Stomach (tissue), 9 donors: ENCODE data around the gene KRTAP4-5. TPM values are rescaled to one million over a fixed set of nuclear protein-coding genes. Genes with fewer than 3 reads are reported as not detected.
"Not testable (repeated sequence)": the region's sequence is repeated elsewhere in the genome, so short reads cannot be mapped to it uniquely, and the experiment has no call there.

Experiments used
- DNase-seq, 2 donors: peaks; one replicate each; pipeline versions ENCODE4 v3.0.0 to v3.0.0-alpha.2; 2013 to 2019
- H3K27ac ChIP-seq, 5 donors: fragments of 200-600 bp in 4 of 5; sonication (generic) in 4 of 5; one replicate each; pipeline ENCODE4 v1.5.1; 2013 to 2019; ENCODE audit warnings: mild to moderate bottlenecking in 1 of 5, moderate library complexity in 1 of 5
- H3K27me3 ChIP-seq, 3 donors: fragments of 200-600 bp; sonication (generic); one replicate each; pipeline ENCODE4 v1.5.1; 2017 to 2019; ENCODE audit warnings: mixed run types in 1 of 3
- H3K36me3 ChIP-seq, 4 donors: fragments of 200-600 bp; sonication (generic); 1 replicate in 3 of 4; 2 replicates in 1 of 4; pipeline ENCODE4 v1.5.1; 2016 to 2019
- H3K4me1 ChIP-seq, 4 donors: fragments of 200-600 bp; sonication (generic); one replicate each; pipeline ENCODE4 v1.5.1; 2016 to 2019
- H3K4me3 ChIP-seq, 4 donors: fragments of 200-600 bp; sonication (generic) in 3 of 4; one replicate each; pipeline ENCODE4 v1.5.1; 2016 to 2019; ENCODE audit warnings: mild to moderate bottlenecking in 1 of 4
- H3K9me3 ChIP-seq, 4 donors: fragments of 200-600 bp; sonication (generic); one replicate each; pipeline ENCODE4 v1.5.1; 2016 to 2019
- EP300 ChIP-seq: sonication (generic); formaldehyde crosslinking; IDR thresholded peaks from one replicate; pipeline ENCODE4 v1.6.1; 2017; ENCODE audit warnings: antibody characterized with exemption
- POLR2A ChIP-seq, 4 donors: fragments of 450-650 bp; IDR thresholded peaks; one replicate each; pipeline ENCODE4 v1.6.1; 2016; ENCODE audit warnings: antibody characterized with exemption in 4 of 4, control low read depth in 2 of 4, mild to moderate bottlenecking in 1 of 4, moderate library complexity in 1 of 4
- POLR2AphosphoS5 ChIP-seq, 3 donors: sonication (generic); formaldehyde crosslinking; IDR thresholded peaks; one replicate each; pipeline ENCODE4 v1.6.1; 2016; ENCODE audit warnings: antibody characterized with exemption in 3 of 3
- WGBS, 5 donors: extraction: QIAGEN DNeasy Blood & Tissue Kit in 3 of 5; methylation state at CpG; one replicate each; pipeline versions ENCODE4 v1.1.5 to v1.1.7; 2013 to 2018; 5-methylcytosine and 5-hydroxymethylcytosine counted together
- intact Hi-C: fragments of 100-400 bp; cut with DNase I; formaldehyde crosslinking; loops from one replicate; pipeline ENCODE4 v1.15.1; 2023; ENCODE audit warnings: low total_unique reads
- polyA plus RNA-seq, 3 donors: library from polyadenylated mRNA; stranded (reverse); fragments of 200-250 nt; gene quantifications; one replicate each; pipeline ENCODE4 v1.2.3, GENCODE V29; 2013
- total RNA-seq, 5 donors: library from RNA; depleted of rRNA; stranded (reverse); fragments of >200 nt; gene quantifications; one replicate each; pipeline versions ENCODE4 v1.1.0 to v1.2.3, GENCODE V29; 2014 to 2016
- TF ChIP-seq, protein P1 (sequence below), 7 experiments: fragments of 450-650 bp in 4 of 7; fragments of 200-600 bp in 3 of 7; sonication (generic) in 3 of 7; IDR thresholded peaks; one replicate each; pipeline ENCODE4 v1.5.1; 2016 to 2019; ENCODE audit warnings: antibody characterized with exemption in 7 of 7, control low read depth in 2 of 7, mild to moderate bottlenecking in 1 of 7
- donor health status: healthy with polysubstance abuse.
- donor health status: Bipolar disorder and iron deficiency.
- donor health status: healthy.

The KRTAP4-5 gene
- total and polyA plus RNA-seq, 8 donors, result not detected

DNA sequence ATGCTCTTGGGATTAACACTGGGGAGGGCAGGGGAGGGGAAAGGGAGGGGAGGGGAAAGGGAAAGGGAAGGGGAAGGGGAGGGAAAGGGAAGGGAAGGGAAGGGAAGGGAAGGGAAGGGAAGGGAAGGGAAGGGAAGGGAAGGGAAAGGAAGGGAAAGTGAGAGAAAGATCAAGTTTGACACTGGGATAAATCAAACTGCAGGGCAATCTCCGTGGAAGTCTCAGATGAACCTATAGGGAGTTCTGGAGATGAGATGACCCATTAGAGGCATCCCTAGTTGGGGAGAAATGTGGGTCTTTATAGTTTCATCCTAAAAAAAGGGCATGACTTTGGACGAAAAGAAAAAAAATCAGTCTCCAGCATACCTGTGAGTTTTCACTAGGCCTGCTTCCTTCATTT lies 27.9 kb downstream of the KRTAP4-5 start:
- no peaks in the 10 kb centered on the region for H3K9me3 ChIP-seq
- H3K27me3 ChIP-seq, result peaks cover 0 to 17% (median 6%) of the 10 kb centered on the region in 3 donors
- no peak overlapping the region for H3K27ac ChIP-seq
- H3K4me1 ChIP-seq, result no peaks in the 10 kb centered on the region
- no peak overlapping the region for H3K4me3 ChIP-seq
- WGBS, 5 donors, result 83 to 96% (median 92%) methylated on average over 2 of the region's 2 CpGs
- H3K36me3 ChIP-seq, result no peaks in the 10 kb centered on the region
- intact Hi-C loops, result no loop called here
- TF ChIP-seq POLR2AphosphoS5 (IDR thresholded peaks at IDR 0.05) (no peak), POLR2A (IDR thresholded peaks at IDR 0.05) (no peak), EP300 (no peak)
- TF ChIP-seq, protein P1, sequence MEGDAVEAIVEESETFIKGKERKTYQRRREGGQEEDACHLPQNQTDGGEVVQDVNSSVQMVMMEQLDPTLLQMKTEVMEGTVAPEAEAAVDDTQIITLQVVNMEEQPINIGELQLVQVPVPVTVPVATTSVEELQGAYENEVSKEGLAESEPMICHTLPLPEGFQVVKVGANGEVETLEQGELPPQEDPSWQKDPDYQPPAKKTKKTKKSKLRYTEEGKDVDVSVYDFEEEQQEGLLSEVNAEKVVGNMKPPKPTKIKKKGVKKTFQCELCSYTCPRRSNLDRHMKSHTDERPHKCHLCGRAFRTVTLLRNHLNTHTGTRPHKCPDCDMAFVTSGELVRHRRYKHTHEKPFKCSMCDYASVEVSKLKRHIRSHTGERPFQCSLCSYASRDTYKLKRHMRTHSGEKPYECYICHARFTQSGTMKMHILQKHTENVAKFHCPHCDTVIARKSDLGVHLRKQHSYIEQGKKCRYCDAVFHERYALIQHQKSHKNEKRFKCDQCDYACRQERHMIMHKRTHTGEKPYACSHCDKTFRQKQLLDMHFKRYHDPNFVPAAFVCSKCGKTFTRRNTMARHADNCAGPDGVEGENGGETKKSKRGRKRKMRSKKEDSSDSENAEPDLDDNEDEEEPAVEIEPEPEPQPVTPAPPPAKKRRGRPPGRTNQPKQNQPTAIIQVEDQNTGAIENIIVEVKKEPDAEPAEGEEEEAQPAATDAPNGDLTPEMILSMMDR (IDR thresholded peaks at IDR 0.05), result no peak
- DNase-seq, result no peak

GRCh38 chr17:41119696-41120690 lies 29.6 kb downstream of the KRTAP4-5 start:
- H3K4me3 ChIP-seq, H3K9me3 ChIP-seq, H3K27ac ChIP-seq, H3K36me3 ChIP-seq, DNase-seq, H3K4me1 ChIP-seq, intact Hi-C loops: not testable (repeated sequence)
- peaks cover 0 to 28% (median 6%) of the 10 kb centered on the region in 3 donors for H3K27me3 ChIP-seq
- WGBS, 5 donors, result 52 to 64% (median 58%) methylated on average over 11 of the region's 11 CpGs

- WGBS, 5 donors, result 84 to 92% (median 89%) methylated on average over 4 of the region's 4 CpGs
- intact Hi-C loops, result no loop called here
- H3K36me3 ChIP-seq, result no peaks in the 10 kb centered on the region
- DNase-seq, result no peak
- TF ChIP-seq EP300 (no peak), POLR2A (IDR thresholded peaks at IDR 0.05) (no peak), POLR2AphosphoS5 (IDR thresholded peaks at IDR 0.05) (no peak)
- TF ChIP-seq, protein P1 (IDR thresholded peaks at IDR 0.05), result no peak
- H3K9me3 ChIP-seq, result no peaks in the 10 kb centered on the region
- peaks cover 0 to 31% (median 3%) of the 10 kb centered on the region in 3 donors for H3K27me3 ChIP-seq
- no peaks in the 10 kb centered on the region for H3K4me1 ChIP-seq
- H3K4me3 ChIP-seq, result no peak overlapping the region
- no peak overlapping the region for H3K27ac ChIP-seq
Measured at GRCh38 chr17:41118721-41119120, 30.9 kb downstream of the KRTAP4-5 start.

DNA sequence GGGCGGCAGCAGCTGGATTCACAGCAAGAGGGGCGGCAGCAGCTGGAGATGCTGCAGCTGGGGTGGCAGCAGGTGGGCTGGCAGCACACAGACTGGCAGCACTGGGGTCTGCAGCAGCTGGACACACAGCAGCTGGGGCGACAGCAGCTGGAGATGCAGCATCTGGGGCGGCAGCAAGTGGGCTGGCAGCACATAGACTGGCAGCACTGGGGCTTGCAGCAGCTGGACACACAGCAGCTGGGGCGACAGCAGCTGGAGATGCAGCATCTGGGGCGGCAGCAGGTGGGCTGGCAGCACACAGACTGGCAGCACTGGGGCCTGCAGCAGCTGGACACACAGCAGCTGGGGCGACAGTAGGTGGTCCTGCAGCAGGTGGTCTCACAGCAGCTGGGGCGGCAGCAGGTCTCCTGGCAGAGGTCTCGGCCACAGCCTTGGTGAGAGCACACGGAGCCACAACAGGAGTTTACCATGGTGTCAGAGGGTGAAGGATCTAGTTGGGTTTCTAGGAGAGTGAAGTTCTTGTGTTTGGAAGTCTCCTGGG lies 31.7 kb downstream of the KRTAP4-5 start, which contains the start of gene KRTAP4-11:
KRTAP4-11 (minus strand) TSS at position 528 of the 541 bp plus-strand sequence; CDS start at position 470, 58 bp downstream.
- H3K4me1 ChIP-seq, H3K27ac ChIP-seq, H3K9me3 ChIP-seq, H3K36me3 ChIP-seq, intact Hi-C loops, DNase-seq, H3K4me3 ChIP-seq: not testable (repeated sequence)
- peaks cover 0 to 25% (median 0%) of the 10 kb centered on the region in 3 donors for H3K27me3 ChIP-seq
- 65 to 85% (median 73%) methylated on average over 9 to 10 of the region's 10 CpGs for WGBS, 5 donors

GRCh38 chr17:41116297-41116696 lies 33.3 kb downstream of the KRTAP4-5 start:
- Histone ChIP-seq H3K4me1 (no peaks in the 10 kb centered on the region), H3K27me3 (peaks cover 0 to 25% (median 0%) of the 10 kb centered on the region in 3 donors), H3K27ac (no peak overlapping the region), H3K36me3 (no peaks in the 10 kb centered on the region), H3K9me3 (no peaks in the 10 kb centered on the region), H3K4me3 (no peak overlapping the region)
- DNase-seq, result no peak
- intact Hi-C loops, result no loop called here
- WGBS, 5 donors, result 54 to 76% (median 72%) methylated on average over 5 of the region's 5 CpGs
- TF ChIP-seq, protein P1 (IDR thresholded peaks at IDR 0.05), result no peak
- no peak for TF ChIP-seq POLR2AphosphoS5 (IDR thresholded peaks at IDR 0.05)
- TF ChIP-seq POLR2A (IDR thresholded peaks at IDR 0.05), result no peak
- no peak for TF ChIP-seq EP300
